ENCODE data around the gene SERAC1. TPM values are rescaled to one million over a fixed set of nuclear protein-coding genes. Genes with fewer than 3 reads are reported as not detected.
"Not testable (repeated sequence)": the region's sequence is repeated elsewhere in the genome, so short reads cannot be mapped to it uniquely, and the experiment has no call there.

SERAC1 gene
- total RNA-seq, 6 experiments from 2014 or later = 5.2 to 7.0 (median 6.1) TPM

DNA sequence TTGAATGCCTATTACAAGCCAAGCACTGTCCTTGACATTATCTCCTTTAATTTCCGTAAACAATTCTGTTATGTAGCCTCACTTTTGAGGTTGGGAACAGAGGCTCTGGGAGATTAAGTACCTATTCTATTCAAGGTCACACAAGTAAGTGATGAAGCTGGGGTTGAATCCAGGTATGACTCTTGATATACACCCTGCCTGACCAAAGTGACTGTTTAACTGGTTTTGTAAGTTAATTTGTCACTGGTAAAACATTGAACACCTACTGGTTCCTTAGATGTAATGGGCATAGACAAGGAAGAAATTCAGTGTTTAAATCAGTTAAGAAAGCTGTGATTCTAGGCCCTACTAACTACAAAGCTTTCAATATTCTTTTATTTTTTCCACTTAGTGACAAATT lies 23.0 kb upstream of the SERAC1 start:
- H3K36me3 Mint-ChIP-seq (ENCODE audit: low read depth) = peaks cover 11% of the 10 kb centered on the region
- DNase-seq = no peak
- H3K27me3 Mint-ChIP-seq (ENCODE audit: insufficient read depth) = no peaks in the 10 kb centered on the region
- peaks cover 7% of the 10 kb centered on the region for H3K4me1 Mint-ChIP-seq (ENCODE audit: low read depth)
- TF ChIP-seq, protein P1, sequence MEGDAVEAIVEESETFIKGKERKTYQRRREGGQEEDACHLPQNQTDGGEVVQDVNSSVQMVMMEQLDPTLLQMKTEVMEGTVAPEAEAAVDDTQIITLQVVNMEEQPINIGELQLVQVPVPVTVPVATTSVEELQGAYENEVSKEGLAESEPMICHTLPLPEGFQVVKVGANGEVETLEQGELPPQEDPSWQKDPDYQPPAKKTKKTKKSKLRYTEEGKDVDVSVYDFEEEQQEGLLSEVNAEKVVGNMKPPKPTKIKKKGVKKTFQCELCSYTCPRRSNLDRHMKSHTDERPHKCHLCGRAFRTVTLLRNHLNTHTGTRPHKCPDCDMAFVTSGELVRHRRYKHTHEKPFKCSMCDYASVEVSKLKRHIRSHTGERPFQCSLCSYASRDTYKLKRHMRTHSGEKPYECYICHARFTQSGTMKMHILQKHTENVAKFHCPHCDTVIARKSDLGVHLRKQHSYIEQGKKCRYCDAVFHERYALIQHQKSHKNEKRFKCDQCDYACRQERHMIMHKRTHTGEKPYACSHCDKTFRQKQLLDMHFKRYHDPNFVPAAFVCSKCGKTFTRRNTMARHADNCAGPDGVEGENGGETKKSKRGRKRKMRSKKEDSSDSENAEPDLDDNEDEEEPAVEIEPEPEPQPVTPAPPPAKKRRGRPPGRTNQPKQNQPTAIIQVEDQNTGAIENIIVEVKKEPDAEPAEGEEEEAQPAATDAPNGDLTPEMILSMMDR (IDR thresholded peaks at IDR 0.05) = no peak
- no peak overlapping the region for H3K4me3 Mint-ChIP-seq
- no peaks in the 10 kb centered on the region for H3K9me3 Mint-ChIP-seq
- no peak overlapping the region for H3K27ac Mint-ChIP-seq

DNA sequence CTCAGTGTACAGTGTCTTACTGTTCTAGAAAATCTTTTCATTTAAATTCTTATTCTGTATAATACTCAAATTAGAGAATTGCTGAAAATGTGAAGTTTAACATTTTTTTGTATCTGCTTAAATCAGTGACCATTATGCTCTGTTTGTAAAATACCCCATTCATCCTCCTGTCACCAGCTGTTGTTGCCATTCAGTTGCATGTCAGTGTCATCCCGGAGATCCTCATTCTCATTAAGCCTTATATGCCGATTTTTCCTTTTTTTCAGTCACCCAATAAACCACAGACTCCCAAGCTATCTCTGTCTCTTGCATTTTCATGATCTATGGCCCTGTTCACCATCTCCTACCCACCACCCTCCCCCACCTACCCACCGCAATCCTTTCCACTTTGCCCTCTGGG lies 20.5 kb upstream of the SERAC1 start:
- Mint-ChIP-seq H3K27ac (no peak overlapping the region), H3K27me3 (ENCODE audit: insufficient read depth) (no peaks in the 10 kb centered on the region), H3K36me3 (ENCODE audit: low read depth) (peaks cover 16% of the 10 kb centered on the region), H3K4me1 (ENCODE audit: low read depth) (peaks cover 17% of the 10 kb centered on the region), H3K4me3 (no peak overlapping the region), H3K9me3 (no peaks in the 10 kb centered on the region)
- TF ChIP-seq, protein P1 (IDR thresholded peaks at IDR 0.05) = no peak
- DNase-seq = no peak

DNA sequence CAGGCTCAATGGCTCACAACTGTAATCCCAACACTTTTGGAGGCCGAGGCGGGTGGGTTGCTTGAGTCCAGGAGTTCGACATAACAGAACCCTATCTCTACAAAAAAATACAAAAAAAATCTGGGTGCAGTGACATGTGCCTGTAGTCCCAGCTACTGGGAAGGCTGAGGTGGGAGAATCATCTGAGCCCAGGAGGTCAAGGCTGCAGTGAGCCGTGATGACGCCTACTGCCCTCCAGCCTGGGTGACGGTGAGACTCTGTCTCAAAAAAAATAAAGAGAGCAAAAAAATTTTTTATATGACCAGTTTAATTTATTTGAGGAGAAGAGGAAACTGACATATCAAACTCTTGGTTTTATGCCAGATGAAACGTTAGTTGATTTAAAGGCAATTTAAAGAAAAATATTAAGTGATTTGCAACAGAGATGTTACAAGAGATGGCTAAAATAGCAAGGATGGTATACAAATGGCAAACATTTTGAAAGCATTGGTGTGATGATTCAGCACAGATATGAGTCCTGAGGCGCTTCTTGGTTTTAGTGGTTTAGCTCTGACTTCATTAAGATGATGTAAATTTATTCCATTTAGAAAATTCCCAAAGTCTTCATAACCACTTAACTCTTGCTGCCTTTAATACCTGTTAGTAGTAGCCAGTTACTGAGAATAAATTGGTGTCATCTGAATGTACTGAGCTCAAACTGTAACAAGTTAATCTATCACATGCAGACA lies 17.8 kb upstream of the SERAC1 start:
- TF ChIP-seq, protein P1 (IDR thresholded peaks at IDR 0.05) = no peak
- Mint-ChIP-seq H3K9me3 (0 out of 2 replicates have a peak, but pooled peaks cover 4% of the 10 kb centered on the region), H3K4me3 (peak overlapping the region; percentile 44), H3K27ac (peak overlapping the region; percentile 80), H3K4me1 (ENCODE audit: low read depth) (peaks cover 17% of the 10 kb centered on the region), H3K36me3 (ENCODE audit: low read depth) (peaks cover 38% of the 10 kb centered on the region), H3K27me3 (ENCODE audit: insufficient read depth) (no peaks in the 10 kb centered on the region)
- peak; percentile 89 for DNase-seq

DNA sequence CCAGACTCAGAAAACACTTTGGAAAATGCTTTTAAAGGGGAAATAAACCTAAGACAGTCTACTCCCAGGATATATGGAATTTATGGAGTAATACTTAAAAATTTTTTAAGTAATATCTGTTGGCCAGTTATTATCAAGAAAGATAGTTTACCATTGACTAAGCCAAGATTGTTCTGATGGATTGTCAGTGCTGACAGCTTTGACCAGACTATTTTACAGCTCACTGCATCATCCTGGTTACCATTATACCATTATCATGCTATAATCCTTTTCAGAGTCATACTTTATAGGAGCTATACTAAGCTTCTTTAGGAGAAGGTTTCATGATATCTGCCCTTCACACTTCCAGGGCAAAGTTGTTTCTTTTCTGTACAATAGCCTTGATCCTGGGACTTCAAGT lies 16.5 kb upstream of the SERAC1 start:
- 0 out of 2 replicates have a peak, but pooled peaks cover 4% of the 10 kb centered on the region for H3K9me3 Mint-ChIP-seq
- DNase-seq = no peak
- no peak overlapping the region for H3K27ac Mint-ChIP-seq
- peaks cover 51% of the 10 kb centered on the region for H3K36me3 Mint-ChIP-seq (ENCODE audit: low read depth)
- TF ChIP-seq, protein P1 (IDR thresholded peaks at IDR 0.05) = no peak
- no peak overlapping the region for H3K4me3 Mint-ChIP-seq
- peaks cover 17% of the 10 kb centered on the region for H3K4me1 Mint-ChIP-seq (ENCODE audit: low read depth)
- H3K27me3 Mint-ChIP-seq (ENCODE audit: insufficient read depth) = no peaks in the 10 kb centered on the region

DNA sequence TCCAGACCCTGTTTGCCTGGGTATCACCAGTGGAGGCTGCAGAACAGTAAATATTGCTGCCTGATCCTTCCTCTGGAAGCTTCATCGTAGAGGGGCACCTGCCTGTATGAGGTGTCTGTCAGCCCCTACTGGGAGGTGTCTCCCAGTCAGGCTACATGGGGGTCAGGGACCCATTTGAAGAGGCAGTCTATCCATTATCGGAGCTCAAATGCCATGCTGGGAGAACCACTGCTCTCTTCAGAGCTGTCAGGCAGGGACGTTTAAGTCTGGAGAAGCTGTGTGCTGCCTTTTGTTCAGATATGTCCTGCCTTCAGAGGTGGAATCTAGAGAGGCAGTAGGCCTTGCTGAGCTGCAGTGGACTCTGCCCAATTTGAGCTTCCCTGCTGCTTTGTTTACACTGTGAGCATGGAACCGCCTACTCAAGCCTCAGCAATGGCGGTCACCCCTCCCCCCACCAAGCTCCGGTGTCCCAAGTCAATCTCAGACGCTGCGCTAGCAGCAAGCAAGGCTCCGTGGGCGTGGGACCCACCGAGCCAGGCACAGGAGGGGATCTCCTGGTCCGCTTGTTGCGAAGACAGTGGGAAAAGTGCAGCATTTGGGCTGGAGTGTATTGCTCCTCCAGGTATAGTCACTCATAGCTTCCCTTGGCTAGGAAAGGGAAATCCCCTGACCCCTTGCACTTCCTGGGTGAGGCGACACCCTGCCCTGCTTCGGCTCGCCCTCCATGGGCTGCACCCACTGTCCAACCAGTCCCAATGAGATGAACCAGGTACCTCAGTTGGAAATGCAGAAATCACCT lies 15.3 kb upstream of the SERAC1 start:
- DNase-seq; H3K27me3 Mint-ChIP-seq (ENCODE audit: insufficient read depth); H3K4me3 Mint-ChIP-seq; H3K27ac Mint-ChIP-seq; H3K9me3 Mint-ChIP-seq: not testable (repeated sequence)
- peaks cover 17% of the 10 kb centered on the region for H3K4me1 Mint-ChIP-seq (ENCODE audit: low read depth)
- peaks cover 63% of the 10 kb centered on the region for H3K36me3 Mint-ChIP-seq (ENCODE audit: low read depth)

DNA sequence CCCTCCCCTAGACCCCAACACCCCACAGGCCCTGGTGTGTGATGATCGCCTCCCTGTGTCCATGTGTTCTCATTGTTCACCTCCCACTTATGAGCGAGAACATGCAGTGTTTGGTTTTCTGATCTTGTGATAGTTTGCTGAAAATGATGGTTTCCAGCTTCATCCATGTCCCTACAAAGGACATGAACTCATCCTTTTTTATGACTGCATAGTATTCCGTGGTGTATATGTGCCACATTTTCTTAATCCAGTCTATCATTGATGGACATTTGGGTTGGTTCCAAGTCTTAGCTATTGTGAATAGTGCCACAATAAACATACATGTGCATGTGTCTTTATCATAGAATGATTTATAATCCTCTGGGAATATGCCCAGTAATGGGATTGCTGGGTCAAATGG lies 9.7 kb upstream of the SERAC1 start:
- H3K27ac Mint-ChIP-seq; DNase-seq; H3K27me3 Mint-ChIP-seq (ENCODE audit: insufficient read depth); H3K4me3 Mint-ChIP-seq; H3K9me3 Mint-ChIP-seq: not testable (repeated sequence)
- Mint-ChIP-seq H3K4me1 (ENCODE audit: low read depth) (peaks cover 23% of the 10 kb centered on the region), H3K36me3 (ENCODE audit: low read depth) (peaks cover 65% of the 10 kb centered on the region)

All from HFFc6 (cell line).